ENCODE results near the gene DENND10.

- TF ChIP-seq CTCF (IDR thresholded peaks at IDR 0.05; ENCODE audit: low read depth, low read length, poor library complexity, severe bottlenecking) (peak; percentile 36), EZH2phosphoT487 (IDR thresholded peaks at IDR 0.05; ENCODE audit: borderline replicate concordance, low read length) (no peak)
Measured at GRCh38 chr10:119149729-119150128, 45.8 kb downstream of the DENND10 start.
